ENCODE measurements around the gene SNX8. TPM values are rescaled to one million over a fixed set of nuclear protein-coding genes. Genes with fewer than 3 reads are reported as not detected.
A peak's percentile ranks its signal among the peaks of the same experiment; 100 is the strongest.

The SNX8 gene
- total and polyA plus RNA-seq, 2 donors (not counting 3 experiments of a cell fraction or from before 2014, with no cell fraction given) = 24.5 to 50.3 TPM

GRCh38 chr7:2249744-2250323 lies 64.4 kb downstream of the SNX8 start:
- intact Hi-C loops (cut with micrococcal nuclease) = loop anchor here (1.0 kb wide), 1 partner anchor 64 kb away; the partner anchor contains the start of gene SNX8
- Histone ChIP-seq H3K9me1 (replicated peaks; ENCODE audit: control insufficient read depth, extremely low read depth, insufficient read depth, low read length) (no peaks in the 10 kb centered on the region), H3K79me2 (ENCODE audit: control insufficient read depth, insufficient read depth, low read length) (no peaks in the 10 kb centered on the region), H3K36me3 (ENCODE audit: control insufficient read depth in 2 of 2, extremely low read depth in 1 of 2, insufficient read depth in 2 of 2, low read length in 2 of 2) (peaks cover 0 to 4% of the 10 kb centered on the region in 2 experiments), H3K9ac (replicated peaks; ENCODE audit: extremely low read depth, insufficient read depth, low read length) (peak overlapping the region; percentile 59), H3K4me3 (replicated peaks in 1 of 3; ENCODE audit: insufficient read depth in 1 of 3, low read depth in 1 of 3, low read length in 3 of 3) (no peak overlapping the region), H3K9me3 (replicated peaks; ENCODE audit: control insufficient read depth, insufficient read depth, low read length) (no peaks in the 10 kb centered on the region), H3K4me1 (ENCODE audit: control insufficient read depth, extremely low read depth, insufficient read depth, low read length) (peaks cover 17% of the 10 kb centered on the region), H3K4me2 (ENCODE audit: insufficient read depth, low read length) (no peak overlapping the region), H3K27me3 (ENCODE audit: control insufficient read depth in 2 of 2, insufficient read depth in 2 of 2, low read length in 2 of 2) (no peaks in the 10 kb centered on the region), H2AFZ (ENCODE audit: low read depth, low read length) (no peak overlapping the region), H4K20me1 (replicated peaks; ENCODE audit: control insufficient read depth, extremely low read depth, insufficient read depth, low read length) (no peaks in the 10 kb centered on the region), H3K27ac (ENCODE audit: insufficient read depth, low read depth, low read length) (peak overlapping the region; percentile 90)
- DNase-seq (ENCODE audit: low read depth, low spot score) = no peak
- BruUV-seq (replicated peaks) = no TSS peak
- FAIRE-seq = peak; percentile 12
- dilution Hi-C loops (cut with MboI; ENCODE audit: extremely low pct_ligation_motif_present, low sequenced_read_pairs) = no loop called here
- ChIA-PET POLR2A (no interaction called here), CTCF (interaction anchor here (1.0 to 4.4 kb wide), 7 partner anchors 8 to 109 kb away, joined by 4 to 69 read pairs (median 5); no protein-coding TSS in a partner anchor)
- TF ChIP-seq MYC (IDR thresholded peaks at IDR 0.05; ENCODE audit: low read depth, low read length) (no peak), EZH2 (IDR thresholded peaks at IDR 0.05; ENCODE audit: borderline replicate concordance, low read depth, low read length, severe bottlenecking) (no peak), JUN (IDR thresholded peaks at IDR 0.05; ENCODE audit: borderline replicate concordance, insufficient read depth, insufficient read length, low read depth) (no peak), FOS (IDR thresholded peaks at IDR 0.05; ENCODE audit: borderline replicate concordance, insufficient read depth, low read length) (no peak), GATA2 (IDR thresholded peaks at IDR 0.05; ENCODE audit: insufficient read depth, insufficient read length, low read depth, low read length) (no peak), POLR2AphosphoS5 (IDR thresholded peaks at IDR 0.05; ENCODE audit: insufficient read depth, low read depth, low read length) (no peak), POLR2A (IDR thresholded peaks at IDR 0.05; ENCODE audit: low read depth, low read length) (no peak)
- TF ChIP-seq, protein P1, sequence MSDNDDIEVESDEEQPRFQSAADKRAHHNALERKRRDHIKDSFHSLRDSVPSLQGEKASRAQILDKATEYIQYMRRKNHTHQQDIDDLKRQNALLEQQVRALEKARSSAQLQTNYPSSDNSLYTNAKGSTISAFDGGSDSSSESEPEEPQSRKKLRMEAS (IDR thresholded peaks at IDR 0.05; ENCODE audit: insufficient read depth, insufficient read length) = no peak
- TF ChIP-seq, protein P2, sequence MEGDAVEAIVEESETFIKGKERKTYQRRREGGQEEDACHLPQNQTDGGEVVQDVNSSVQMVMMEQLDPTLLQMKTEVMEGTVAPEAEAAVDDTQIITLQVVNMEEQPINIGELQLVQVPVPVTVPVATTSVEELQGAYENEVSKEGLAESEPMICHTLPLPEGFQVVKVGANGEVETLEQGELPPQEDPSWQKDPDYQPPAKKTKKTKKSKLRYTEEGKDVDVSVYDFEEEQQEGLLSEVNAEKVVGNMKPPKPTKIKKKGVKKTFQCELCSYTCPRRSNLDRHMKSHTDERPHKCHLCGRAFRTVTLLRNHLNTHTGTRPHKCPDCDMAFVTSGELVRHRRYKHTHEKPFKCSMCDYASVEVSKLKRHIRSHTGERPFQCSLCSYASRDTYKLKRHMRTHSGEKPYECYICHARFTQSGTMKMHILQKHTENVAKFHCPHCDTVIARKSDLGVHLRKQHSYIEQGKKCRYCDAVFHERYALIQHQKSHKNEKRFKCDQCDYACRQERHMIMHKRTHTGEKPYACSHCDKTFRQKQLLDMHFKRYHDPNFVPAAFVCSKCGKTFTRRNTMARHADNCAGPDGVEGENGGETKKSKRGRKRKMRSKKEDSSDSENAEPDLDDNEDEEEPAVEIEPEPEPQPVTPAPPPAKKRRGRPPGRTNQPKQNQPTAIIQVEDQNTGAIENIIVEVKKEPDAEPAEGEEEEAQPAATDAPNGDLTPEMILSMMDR (IDR thresholded peaks at IDR 0.05; ENCODE audit: extremely low read depth in 1 of 2, insufficient read depth in 1 of 2, low read depth in 1 of 2, low read length in 2 of 2) = no peak

Data from endothelial cell of umbilical vein (primary cell).